DLD1 (cell line): Measurements from ENCODE around the gene POLR2A.
"Not testable (repeated sequence)": the region's sequence is repeated elsewhere in the genome, so short reads cannot be mapped to it uniquely, and the experiment has no call there.

Source experiments
- in situ Hi-C: cut with HindIII; loops from 2 replicates; pipeline ENCODE4 v1.10.0; 2017; ENCODE audit warnings: low sequenced_read_pairs

POLR2A gene

DNA sequence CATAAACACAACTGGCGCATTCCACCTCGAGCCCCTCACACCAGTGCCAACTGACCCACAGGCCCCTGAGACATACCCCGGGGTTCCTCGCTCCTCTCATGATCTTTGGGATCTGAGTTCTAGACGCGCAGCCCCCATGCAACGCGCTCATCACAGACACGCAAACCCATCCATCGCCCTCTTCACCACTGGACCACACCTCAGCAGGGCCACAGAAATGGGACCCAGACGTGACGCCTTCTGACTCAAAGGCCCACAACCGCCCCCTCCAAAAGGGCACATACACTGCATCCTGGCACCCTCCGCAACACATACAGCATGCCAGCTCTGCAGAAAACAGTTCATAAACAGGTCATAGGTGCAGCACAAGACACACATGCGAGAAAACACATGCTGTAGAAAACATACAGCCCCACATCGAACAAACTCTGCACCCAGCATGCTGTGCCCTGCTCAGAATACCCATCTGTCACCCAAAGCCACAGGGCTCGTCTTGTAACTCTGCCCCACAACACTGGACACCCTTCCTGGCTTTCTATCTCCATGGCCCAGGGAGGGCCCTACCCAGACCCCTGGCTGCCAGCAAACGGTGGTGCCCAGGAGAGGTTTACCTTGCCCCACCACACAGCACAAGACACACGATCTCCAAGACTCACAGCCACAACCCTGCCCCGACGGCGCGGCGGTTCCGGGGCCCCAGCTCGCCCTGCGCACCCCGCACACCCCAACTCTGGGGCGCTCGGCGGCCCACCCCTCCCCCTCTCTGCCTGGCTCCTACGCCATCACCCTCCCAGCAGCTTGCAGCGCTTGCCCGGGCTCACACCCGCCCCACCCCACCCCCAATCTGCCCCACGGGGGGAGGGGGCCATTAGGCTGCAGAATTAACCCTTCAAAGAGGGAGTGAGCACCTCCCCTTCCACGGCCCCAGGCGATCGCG, 5.6 kb upstream of the POLR2A start:
- in situ Hi-C loops: no loop called here

- in situ Hi-C loops: no loop called here
Observed at GRCh38 chr17:7479213-7480088, 4.7 kb upstream of the POLR2A start, which contains the start of gene ZBTB4. Gene ZBTB4, minus strand, starts transcription at chr17:7479631. Its CDS starts 12,830 bp downstream, at chr17:7466801.

GRCh38 chr17:7480089-7480384, 4.1 kb upstream of the POLR2A start:
- in situ Hi-C loops: no loop called here

DNA sequence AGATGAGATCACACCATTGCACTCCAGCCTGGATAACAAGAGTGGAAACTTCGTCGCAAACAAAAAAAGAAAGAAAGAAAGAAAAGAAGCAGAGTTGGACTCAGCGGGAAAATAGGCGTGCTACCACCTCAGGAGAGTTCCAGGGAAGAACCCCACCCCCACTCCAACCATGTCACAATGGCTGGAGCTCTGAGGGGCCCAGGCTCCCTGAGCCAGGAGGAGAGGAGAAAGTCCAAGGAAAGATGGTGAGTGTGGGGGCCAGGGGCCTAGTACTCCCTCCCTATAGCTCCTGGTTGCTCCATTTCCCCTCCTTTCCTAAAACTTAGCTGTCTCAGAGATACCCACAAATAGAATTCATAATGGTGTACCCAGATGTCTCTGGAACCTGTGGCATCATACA, 2.9 kb upstream of the POLR2A start, which contains the start of gene SLC35G6:
SLC35G6 (plus strand) TSS at position 172 of the 400 bp plus-strand sequence; CDS start at position 243, 71 bp downstream.
- in situ Hi-C loops: not testable (repeated sequence)

- in situ Hi-C loops: not testable (repeated sequence)
Observed at GRCh38 chr17:7481842-7482741, 2.1 kb upstream of the POLR2A start.

- in situ Hi-C loops: not testable (repeated sequence)
Observed at GRCh38 chr17:7482742-7483088, 1.5 kb upstream of the POLR2A start.

DNA sequence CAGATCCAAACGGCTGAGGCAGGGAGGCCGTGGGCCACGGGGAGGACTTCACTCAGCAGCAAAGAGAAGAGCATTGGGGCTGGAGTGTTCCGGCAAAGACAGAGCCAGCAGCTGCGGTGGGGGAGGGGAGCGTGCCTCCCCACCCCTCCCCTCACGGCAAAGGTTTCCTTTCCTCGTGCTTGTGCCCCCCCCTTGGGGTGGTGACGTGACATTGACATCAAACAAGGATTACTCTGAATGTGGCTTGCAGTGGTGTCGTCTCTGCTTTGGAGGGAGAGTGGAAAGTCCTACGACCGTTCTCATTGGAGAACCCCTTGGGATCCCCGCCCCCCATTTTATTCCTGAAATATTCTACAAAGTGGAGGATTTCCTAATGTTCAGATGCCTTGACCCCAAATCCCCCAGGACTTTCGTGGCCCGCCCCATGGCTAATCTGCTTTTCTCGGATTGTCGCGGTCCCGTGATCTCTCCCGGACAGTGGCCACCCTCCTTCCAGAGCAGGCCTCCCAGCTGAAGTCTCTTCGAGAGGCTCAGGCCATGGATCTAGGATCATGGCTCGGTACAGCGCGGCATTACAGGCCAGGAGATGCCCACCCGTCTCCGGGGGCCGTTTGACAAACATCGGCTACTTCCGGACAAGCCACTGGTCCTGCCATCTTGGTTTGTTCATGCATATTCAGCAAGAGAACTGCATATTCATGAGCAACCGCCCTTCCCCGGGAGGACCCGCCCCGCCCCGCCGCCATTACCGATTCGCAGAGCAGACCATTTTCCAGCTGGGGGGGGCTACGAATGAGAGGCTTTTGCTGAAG, 705 bp upstream of the POLR2A start:
- in situ Hi-C loops: no loop called here

- in situ Hi-C loops: no loop called here
Observed at GRCh38 chr17:7484919-7485377, 782 bp downstream of the POLR2A start.

GRCh38 chr17:7486181-7486580, 2.0 kb downstream of the POLR2A start:
- in situ Hi-C loops: no loop called here

DNA sequence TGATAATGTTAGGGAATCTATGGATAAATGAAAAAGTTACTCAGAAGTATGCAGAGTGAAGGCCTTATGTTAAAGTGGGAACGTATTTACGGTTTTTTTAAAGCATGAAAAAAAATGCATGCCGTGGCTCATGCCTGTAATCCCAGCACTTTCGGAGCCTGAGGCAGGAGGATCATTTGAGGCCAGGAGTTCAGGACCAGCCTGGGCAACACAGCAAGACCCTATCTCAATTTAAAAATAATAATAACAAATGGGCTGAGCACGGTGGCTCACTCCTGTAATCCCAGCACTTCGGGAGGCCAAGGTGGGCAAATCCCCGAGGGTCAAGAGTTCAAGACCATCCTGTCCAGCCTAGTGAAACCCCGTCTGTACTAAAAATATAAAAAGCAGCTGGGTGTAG, 6.0 kb downstream of the POLR2A start:
- in situ Hi-C loops: no loop called here

DNA sequence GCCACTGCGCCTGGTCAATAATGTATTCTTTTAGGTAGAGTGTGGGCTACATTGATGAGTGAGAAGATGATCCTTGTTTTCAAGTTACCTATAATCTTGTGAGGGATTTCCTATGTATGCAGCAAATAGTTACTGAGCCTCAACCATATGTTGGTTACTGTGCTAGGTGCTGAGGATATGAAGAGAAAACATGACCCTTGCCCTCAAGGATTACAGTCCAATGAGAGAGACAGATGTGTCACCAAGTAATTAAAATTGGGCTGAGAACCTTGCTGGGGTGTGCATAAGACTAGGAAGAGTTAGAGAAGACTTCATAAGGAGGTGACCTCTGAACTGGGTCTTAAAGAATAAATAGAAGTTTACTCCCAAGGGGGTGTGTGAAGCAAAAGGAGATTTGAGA, 7.4 kb downstream of the POLR2A start:
- in situ Hi-C loops: no loop called here

- in situ Hi-C loops: no loop called here
Observed at GRCh38 chr17:7493941-7494340, 9.8 kb downstream of the POLR2A start.

- in situ Hi-C loops: no loop called here
Observed at GRCh38 chr17:7495906-7496434, 11.8 kb downstream of the POLR2A start.

GRCh38 chr17:7496470-7497183, 12.5 kb downstream of the POLR2A start:
- in situ Hi-C loops: no loop called here

- in situ Hi-C loops: no loop called here
Observed at GRCh38 chr17:7497228-7497627, 13.1 kb downstream of the POLR2A start.

- in situ Hi-C loops: no loop called here
Observed at GRCh38 chr17:7497636-7498035, 13.5 kb downstream of the POLR2A start.

DNA sequence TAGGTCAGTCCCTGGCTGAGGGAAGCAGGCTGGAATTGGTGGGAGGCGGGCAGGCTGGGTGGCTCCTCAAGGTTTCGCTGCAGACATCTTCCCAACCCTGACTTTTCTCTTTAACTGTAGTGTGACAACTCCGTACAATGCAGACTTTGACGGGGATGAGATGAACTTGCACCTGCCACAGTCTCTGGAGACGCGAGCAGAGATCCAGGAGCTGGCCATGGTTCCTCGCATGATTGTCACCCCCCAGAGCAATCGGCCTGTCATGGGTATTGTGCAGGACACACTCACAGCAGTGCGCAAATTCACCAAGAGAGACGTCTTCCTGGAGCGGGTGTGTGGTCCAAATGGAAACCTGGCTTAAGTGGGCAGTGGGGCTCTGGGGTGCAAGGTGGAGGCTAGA, 15.0 kb downstream of the POLR2A start:
- in situ Hi-C loops: no loop called here

GRCh38 chr17:7501729-7502128, 17.6 kb downstream of the POLR2A start:
- in situ Hi-C loops: no loop called here
